Bronchial epithelial cell (primary cell): Measurements from ENCODE around the gene ADAM12. TPM values are rescaled to one million over a fixed set of nuclear protein-coding genes. Genes with fewer than 3 reads are reported as not detected.

Experiments used
- DNase-seq: peaks from one replicate; pipeline ENCODE4 v3.0.0-alpha.2; 2010; ENCODE audit warnings: low read depth
- FAIRE-seq: peaks from 2 replicates; lab custom pipeline; 2011; peaks lifted over from hg19 to GRCh38; lab: Jason Lieb, UNC
- H3K27me3 ChIP-seq: 2 replicates; pipeline ENCODE4 v1.5.1; 2011; ENCODE audit warnings: low read length; ENCODE audit not compliant: control insufficient read depth, insufficient read depth
- H3K36me3 ChIP-seq: 2 replicates; pipeline ENCODE4 v1.5.1; 2011; ENCODE audit warnings: low read length; ENCODE audit not compliant: control insufficient read depth, insufficient read depth
- H3K4me3 ChIP-seq: 2 replicates; pipeline ENCODE4 v1.5.1; 2011; ENCODE audit warnings: mild to moderate bottlenecking, low read depth, low read length, control low read depth
- CTCF ChIP-seq: IDR thresholded peaks from 2 replicates; pipeline ENCODE4 v1.5.1; 2011; ENCODE audit warnings: mild to moderate bottlenecking, moderate library complexity, low read length, control low read depth, inconsistent platforms; ENCODE audit not compliant: insufficient read depth, severe bottlenecking
- total RNA-seq: library from RNA; depleted of rRNA; stranded (reverse); fragments of >200 nt; gene quantifications from 2 replicates; pipeline ENCODE4 v1.2.1, GENCODE V29; 2014

The ADAM12 gene
- total RNA-seq, 1 donor from 2014 or later: 1.8 TPM

- no peak for FAIRE-seq
Observed at GRCh38 chr10:126245501-126245900, 142.8 kb downstream of the ADAM12 start.

GRCh38 chr10:126243971-126244370 is 144.3 kb downstream of the ADAM12 start:
- FAIRE-seq (no peak), DNase-seq (no peak)
- peaks cover 1% of the 10 kb centered on the region for H3K27me3 ChIP-seq
- no peaks in the 10 kb centered on the region for H3K36me3 ChIP-seq
- no peak for TF ChIP-seq CTCF
- H3K4me3 ChIP-seq: no peak overlapping the region

More at GRCh38 chr10:126245501-126245900, 142.8 kb downstream of the ADAM12 start:
- H3K27me3 ChIP-seq: no peaks in the 10 kb centered on the region
- no peak for TF ChIP-seq CTCF
- H3K36me3 ChIP-seq: no peaks in the 10 kb centered on the region
- no peak for DNase-seq
- no peak overlapping the region for H3K4me3 ChIP-seq

GRCh38 chr10:126243306-126243705 is 145.0 kb downstream of the ADAM12 start:
- peaks cover 1% of the 10 kb centered on the region for H3K27me3 ChIP-seq
- DNase-seq (peak; percentile 32), FAIRE-seq (no peak)
- H3K36me3 ChIP-seq: no peaks in the 10 kb centered on the region
- no peak for TF ChIP-seq CTCF
- H3K4me3 ChIP-seq: no peak overlapping the region

- peak; percentile 81 for DNase-seq
- FAIRE-seq: no peak
Observed at GRCh38 chr10:126242397-126243260, 145.6 kb downstream of the ADAM12 start.

GRCh38 chr10:126240483-126240882 is 147.8 kb downstream of the ADAM12 start:
- TF ChIP-seq CTCF: no peak
- H3K36me3 ChIP-seq: no peaks in the 10 kb centered on the region
- no peak overlapping the region for H3K4me3 ChIP-seq
- H3K27me3 ChIP-seq: peaks cover 1% of the 10 kb centered on the region
- no peak for DNase-seq
- FAIRE-seq: no peak

More at GRCh38 chr10:126242397-126243260, 145.6 kb downstream of the ADAM12 start:
- TF ChIP-seq CTCF: no peak
- H3K4me3 ChIP-seq: no peak overlapping the region
- no peaks in the 10 kb centered on the region for H3K36me3 ChIP-seq
- H3K27me3 ChIP-seq: peaks cover 1% of the 10 kb centered on the region

GRCh38 chr10:126239844-126240243 is 148.4 kb downstream of the ADAM12 start:
- no peak for TF ChIP-seq CTCF
- FAIRE-seq (no peak), DNase-seq (no peak)

More at GRCh38 chr10:126239844-126240243, 148.4 kb downstream of the ADAM12 start:
- H3K27me3 ChIP-seq: peaks cover 1% of the 10 kb centered on the region
- H3K4me3 ChIP-seq: no peak overlapping the region
- no peaks in the 10 kb centered on the region for H3K36me3 ChIP-seq
